Left cardiac atrium (tissue), 4 donors: ENCODE data around the gene LRRC27. TPM values are rescaled to one million over a fixed set of nuclear protein-coding genes. Genes with fewer than 3 reads are reported as not detected.
A peak's percentile ranks its signal among the peaks of the same experiment; 100 is the strongest.

ENCODE experiments used
- ATAC-seq, 2 donors: fragments of 200-7000 bp; cut with Tn5 transposase; one replicate each; pipeline ENCODE4 v1.9.1; 2020; ENCODE audit warnings: mild to moderate bottlenecking in 2 of 2, moderate library complexity in 2 of 2
- DNase-seq: peaks from one replicate; pipeline ENCODE4 v3.0.0-alpha.2; 2020
- intact Hi-C, 2 donors: fragments of 100-400 bp; cut with DNase I; formaldehyde crosslinking; loops; one replicate each; pipeline versions ENCODE4 v1.14.1 to v1.15.1; 2022 to 2023
- total RNA-seq, 2 donors: library from RNA; stranded (reverse); fragmentation: NEBNext Ultra II Directional; extraction: Animal tissue kit (Norgen Biotek cat#: 25700); gene quantifications; one replicate each; pipeline ENCODE4 v1.2.1, GENCODE V29; 2021
- donor health status: DM: no; HTN: yes; CAD: no.
- donor health status: DM: no; HTN: yes; CAD: no; lungs with severe emphysema.
- donor health status: DM: yes; HTN: yes; CAD: no.
- donor health status: Dilated cardiomyopathy.

The LRRC27 gene
- total RNA-seq, 2 donors from 2014 or later = 3.7 to 4.4 TPM

- intact Hi-C loops = no loop called here
- DNase-seq (no peak), ATAC-seq (no peak)
These were observed 32.3 kb upstream of the LRRC27 start for GRCh38 chr10:132299371-132300336.

GRCh38 chr10:132300582-132300981 lies 31.4 kb upstream of the LRRC27 start:
- intact Hi-C loops = no loop called here
- DNase-seq (no peak), ATAC-seq (no peak)

GRCh38 chr10:132301371-132302330 lies 30.3 kb upstream of the LRRC27 start:
- intact Hi-C loops = no loop called here
- DNase-seq = no peak
- no peak for ATAC-seq

- intact Hi-C loops = no loop called here
- no peak for DNase-seq
- ATAC-seq = no peak
These were observed 29.3 kb upstream of the LRRC27 start for GRCh38 chr10:132302421-132303310.

- ATAC-seq (no peak), DNase-seq (no peak)
- intact Hi-C loops = no loop called here
These were observed 28.5 kb upstream of the LRRC27 start for GRCh38 chr10:132303361-132304115.

- DNase-seq = no peak
- intact Hi-C loops = no loop called here
These were observed 27.1 kb upstream of the LRRC27 start for GRCh38 chr10:132304756-132305509.

GRCh38 chr10:132305654-132306342 lies 26.2 kb upstream of the LRRC27 start:
- ATAC-seq (no peak), DNase-seq (no peak)
- intact Hi-C loops = no loop called here

More at GRCh38 chr10:132304756-132305509, 27.1 kb upstream of the LRRC27 start:
- ATAC-seq = no peak

GRCh38 chr10:132306343-132306685 lies 25.7 kb upstream of the LRRC27 start:
- ATAC-seq = no peak
- intact Hi-C loops = no loop called here
- DNase-seq = no peak

- no peak for ATAC-seq
- DNase-seq = peak; percentile 60
- intact Hi-C loops = no loop called here
These were observed 24.9 kb upstream of the LRRC27 start for GRCh38 chr10:132306864-132307751.

- DNase-seq = peak; percentile 94
- intact Hi-C loops = no loop called here
- ATAC-seq = peak; percentile 97 to 98
These were observed 24.0 kb upstream of the LRRC27 start, which contains the start of gene STK32C for GRCh38 chr10:132307823-132308586. STK32C (minus strand) TSS chr10:132307950; CDS start chr10:132307833, 117 bp downstream.

GRCh38 chr10:132308587-132309470 lies 23.2 kb upstream of the LRRC27 start:
- intact Hi-C loops = no loop called here
- DNase-seq (no peak), ATAC-seq (peak; percentile 3 to 8)

GRCh38 chr10:132309471-132309865 lies 22.5 kb upstream of the LRRC27 start:
- intact Hi-C loops = no loop called here
- ATAC-seq = no peak
- no peak for DNase-seq

GRCh38 chr10:132309879-132310591 lies 22.0 kb upstream of the LRRC27 start:
- intact Hi-C loops = no loop called here
- no peak for DNase-seq
- ATAC-seq = no peak
